GM21576 (cell line): ENCODE data around the gene HDAC7.

ENCODE experiments used
- ATAC-seq: cut with Tn5 transposase; IDR thresholded peaks from one replicate; pipeline ENCODE4 v1.9.1; 2021; ENCODE audit warnings: mild to moderate bottlenecking, moderate library complexity; ENCODE audit not compliant: unreplicated experiment

Gene HDAC7

GRCh38 chr12:47768323-47768811 lies 51.3 kb downstream of the HDAC7 start:
- no peak for ATAC-seq

GRCh38 chr12:47767216-47767724 lies 52.4 kb downstream of the HDAC7 start:
- ATAC-seq: no peak

- no peak for ATAC-seq
Measured at GRCh38 chr12:47766502-47767215, 53.0 kb downstream of the HDAC7 start.

GRCh38 chr12:47763481-47764346 lies 56.0 kb downstream of the HDAC7 start:
- ATAC-seq: no peak

- no peak for ATAC-seq
Measured at GRCh38 chr12:47762850-47763465, 56.7 kb downstream of the HDAC7 start.

- ATAC-seq: peak; percentile 36
Measured at GRCh38 chr12:47758834-47759690, 60.6 kb downstream of the HDAC7 start, which contains the start of gene RAPGEF3. Gene RAPGEF3 (minus strand): TSS chr12:47758880. CDS start chr12:47758556, 324 bp downstream.

- ATAC-seq: no peak
Measured at GRCh38 chr12:47758584-47758833, 61.2 kb downstream of the HDAC7 start.

GRCh38 chr12:47757840-47758583 lies 61.7 kb downstream of the HDAC7 start:
- ATAC-seq: no peak

- ATAC-seq: no peak
Measured at GRCh38 chr12:47757364-47757839, 62.3 kb downstream of the HDAC7 start.

- ATAC-seq: peak; percentile 70
Measured at GRCh38 chr12:47755655-47756562, 63.8 kb downstream of the HDAC7 start.

GRCh38 chr12:47754881-47755280 lies 64.8 kb downstream of the HDAC7 start:
- peak; percentile 10 for ATAC-seq

GRCh38 chr12:47754126-47754525 lies 65.6 kb downstream of the HDAC7 start:
- no peak for ATAC-seq

- ATAC-seq: no peak
Measured at GRCh38 chr12:47753021-47754001, 66.4 kb downstream of the HDAC7 start.

GRCh38 chr12:47752552-47752951 lies 67.2 kb downstream of the HDAC7 start:
- ATAC-seq: no peak

- ATAC-seq: no peak
Measured at GRCh38 chr12:47752121-47752520, 67.6 kb downstream of the HDAC7 start.

GRCh38 chr12:47751561-47751960 lies 68.1 kb downstream of the HDAC7 start:
- no peak for ATAC-seq

- ATAC-seq: no peak
Measured at GRCh38 chr12:47750916-47751470, 68.7 kb downstream of the HDAC7 start.
